ENCODE results near the gene SRCAP.
"Not testable (repeated sequence)": the region's sequence is repeated elsewhere in the genome, so short reads cannot be mapped to it uniquely, and the experiment has no call there.

SRCAP gene

GRCh38 chr16:30699615-30700099 is 686 bp downstream of the SRCAP start:
- no peak for DNase-seq

DNA sequence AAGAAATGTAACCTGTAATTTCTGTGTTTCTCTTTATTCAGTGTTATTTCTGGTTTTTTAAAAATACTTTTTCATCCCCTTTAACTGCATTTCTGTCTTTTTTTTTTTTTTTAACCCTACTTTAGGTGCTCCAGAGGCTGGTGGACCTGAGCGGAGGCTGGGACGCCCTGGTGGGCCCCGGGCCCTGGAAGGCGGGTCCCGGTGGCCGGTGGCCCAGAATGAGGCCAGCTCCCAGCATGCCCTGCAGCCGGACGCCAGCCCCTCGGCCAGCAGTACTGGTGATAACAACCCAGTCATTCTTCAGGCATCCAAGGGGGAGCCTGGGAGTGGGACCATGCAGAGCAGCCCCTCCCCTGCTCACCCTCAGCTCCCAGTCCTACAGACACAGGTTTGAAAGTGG is 1.5 kb downstream of the SRCAP start:
- no peak for DNase-seq

DNA sequence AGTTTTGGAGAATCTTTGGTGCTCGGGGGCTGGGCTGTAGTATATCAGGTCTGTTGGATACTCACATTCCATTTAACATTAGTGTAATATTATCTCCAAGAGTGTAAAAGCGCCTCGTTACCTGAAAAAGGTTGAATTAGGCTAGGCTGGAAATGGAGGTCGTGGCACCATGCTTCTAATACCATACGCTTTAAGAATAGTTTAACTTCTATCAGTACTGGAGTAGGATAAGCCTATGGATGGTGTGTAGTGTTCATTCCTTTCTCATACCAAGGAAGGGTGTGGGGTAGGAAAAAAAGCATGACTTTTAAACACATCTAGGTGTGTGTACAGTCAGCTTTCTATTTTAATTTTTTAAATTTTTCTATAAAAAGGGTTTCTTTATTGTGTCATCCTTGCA is 2.0 kb downstream of the SRCAP start:
- no peak for DNase-seq

GRCh38 chr16:30703071-30703470 is 4.1 kb downstream of the SRCAP start:
- DNase-seq: not testable (repeated sequence)

DNA sequence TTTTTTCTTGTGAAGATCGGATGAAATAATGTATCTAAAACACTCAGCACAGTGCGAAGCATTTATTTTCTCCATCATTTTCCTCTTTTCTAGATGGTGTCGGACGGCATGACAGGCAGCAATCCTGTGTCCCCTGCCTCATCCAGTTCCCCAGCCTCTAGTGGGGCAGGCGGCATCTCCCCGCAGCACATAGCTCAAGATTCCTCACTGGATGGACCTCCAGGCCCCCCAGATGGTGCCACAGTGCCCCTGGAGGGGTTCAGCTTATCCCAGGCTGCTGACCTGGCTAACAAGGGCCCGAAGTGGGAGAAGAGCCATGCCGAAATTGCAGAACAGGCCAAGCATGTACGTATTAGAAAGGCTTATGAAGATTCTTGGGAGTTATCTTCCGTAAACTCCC is 5.0 kb downstream of the SRCAP start:
- DNase-seq: no peak

DNA sequence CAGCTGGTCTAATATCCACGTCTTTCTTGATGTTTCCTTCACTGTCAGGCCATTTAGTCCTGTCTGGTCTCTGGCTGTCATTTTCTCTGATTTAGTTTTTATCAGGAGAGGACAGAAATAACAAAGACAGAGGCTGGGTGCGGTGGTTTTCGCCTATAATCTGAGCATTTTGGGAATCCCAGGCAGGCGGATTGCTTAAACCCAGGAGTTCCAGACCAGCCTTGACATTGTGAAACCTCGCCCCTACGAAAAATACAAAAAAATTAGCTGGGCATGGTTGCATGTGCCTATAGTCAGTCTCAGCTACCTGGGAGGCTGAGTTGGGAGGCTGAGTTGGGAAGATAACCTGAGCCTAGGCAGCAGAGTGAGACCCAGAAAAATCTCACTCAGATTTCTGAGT is 7.1 kb downstream of the SRCAP start:
- DNase-seq: no peak

GRCh38 chr16:30710971-30711370 is 12.0 kb downstream of the SRCAP start:
- no peak for DNase-seq

DNA sequence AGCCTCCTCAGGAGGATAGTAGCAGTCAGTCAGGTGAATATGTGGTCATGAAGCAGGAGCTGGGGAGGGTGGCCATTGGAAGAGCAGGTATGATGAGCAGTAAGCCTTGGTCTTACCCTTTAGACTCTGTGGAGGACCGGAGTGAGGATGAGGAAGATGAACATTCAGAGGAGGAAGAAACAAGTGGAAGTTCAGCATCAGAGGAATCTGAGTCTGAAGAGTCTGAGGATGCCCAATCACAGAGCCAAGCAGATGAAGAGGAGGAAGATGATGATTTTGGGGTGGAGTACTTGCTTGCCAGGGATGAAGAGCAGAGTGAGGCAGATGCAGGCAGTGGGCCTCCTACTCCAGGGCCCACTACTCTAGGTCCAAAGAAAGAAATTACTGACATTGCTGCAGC is 12.7 kb downstream of the SRCAP start:
- no peak for DNase-seq

GRCh38 chr16:30715750-30716445 is 16.9 kb downstream of the SRCAP start:
- no peak for DNase-seq

DNA sequence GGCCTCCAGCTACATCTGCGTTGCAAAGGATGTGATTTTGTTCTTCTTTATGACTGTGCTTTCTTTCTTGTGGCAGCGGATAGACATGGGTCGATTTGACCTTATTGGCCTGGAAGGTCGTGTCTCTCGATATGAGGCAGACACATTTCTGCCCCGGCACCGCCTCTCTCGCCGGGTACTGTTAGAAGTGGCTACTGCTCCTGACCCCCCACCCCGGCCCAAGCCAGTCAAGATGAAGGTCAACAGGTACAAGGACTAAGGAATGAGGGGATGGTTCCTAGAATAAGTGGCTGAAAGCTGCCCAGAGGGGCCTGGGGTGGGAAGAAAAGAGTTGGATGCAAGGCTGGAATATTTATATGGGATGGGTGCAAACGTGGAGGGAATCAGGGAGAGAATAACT is 21.1 kb downstream of the SRCAP start:
- no peak for DNase-seq

- no peak for DNase-seq
Observed at GRCh38 chr16:30720694-30721093, 21.7 kb downstream of the SRCAP start.

GRCh38 chr16:30721167-30721566 is 22.2 kb downstream of the SRCAP start:
- DNase-seq: no peak

GRCh38 chr16:30721606-30722005 is 22.6 kb downstream of the SRCAP start:
- DNase-seq: peak; percentile 61

DNA sequence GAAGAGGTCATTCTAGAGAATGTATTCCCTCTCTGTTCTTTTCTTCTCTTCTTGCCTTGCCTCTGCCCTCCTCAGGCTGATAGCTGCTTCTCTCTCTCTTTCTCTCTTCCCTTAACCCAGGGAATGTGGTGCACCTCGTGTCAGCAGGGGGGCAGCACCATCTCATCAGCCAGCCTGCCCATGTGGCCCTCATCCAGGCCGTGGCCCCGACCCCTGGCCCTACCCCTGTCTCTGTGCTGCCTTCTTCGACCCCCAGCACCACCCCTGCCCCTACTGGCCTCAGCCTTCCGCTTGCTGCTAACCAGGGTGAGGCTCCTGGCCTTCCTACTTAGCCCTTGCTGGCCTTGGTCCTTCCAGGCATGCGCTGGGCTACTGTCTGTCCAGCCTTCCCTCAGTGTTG is 23.5 kb downstream of the SRCAP start:
- DNase-seq: no peak

GRCh38 chr16:30722916-30723315 is 23.9 kb downstream of the SRCAP start:
- DNase-seq: no peak

- no peak for DNase-seq
Observed at GRCh38 chr16:30723725-30724355, 24.9 kb downstream of the SRCAP start.

DNA sequence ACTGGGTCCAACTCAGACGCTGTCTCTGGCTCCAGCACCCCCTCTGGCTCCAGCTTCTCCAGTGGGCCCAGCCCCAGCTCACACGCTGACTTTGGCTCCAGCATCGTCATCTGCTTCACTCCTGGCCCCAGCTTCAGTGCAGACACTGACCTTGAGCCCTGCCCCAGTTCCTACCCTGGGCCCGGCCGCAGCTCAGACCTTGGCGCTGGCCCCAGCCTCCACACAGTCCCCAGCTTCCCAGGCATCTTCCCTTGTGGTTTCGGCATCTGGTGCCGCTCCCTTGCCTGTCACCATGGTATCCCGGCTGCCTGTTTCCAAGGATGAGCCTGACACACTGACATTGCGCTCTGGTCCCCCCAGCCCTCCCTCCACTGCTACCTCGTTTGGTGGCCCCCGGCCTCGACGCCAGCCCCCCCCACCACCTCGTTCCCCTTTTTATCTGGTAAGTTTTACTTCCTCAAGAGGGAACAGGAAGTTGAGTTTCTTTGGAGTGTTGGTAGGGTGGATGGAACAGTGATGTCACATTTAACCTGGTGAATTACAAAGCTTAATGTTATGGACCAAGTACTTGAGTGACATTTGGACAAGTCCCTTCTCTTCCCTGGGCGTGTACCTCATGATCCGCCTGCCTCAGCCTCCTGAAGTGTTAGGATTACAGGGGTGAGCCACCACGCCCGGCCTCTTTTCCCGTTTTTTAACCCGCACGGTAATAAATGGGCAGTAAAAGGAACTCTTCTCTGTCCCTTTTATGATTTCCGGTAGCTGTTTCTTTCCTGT is 25.9 kb downstream of the SRCAP start:
- DNase-seq: no peak

GRCh38 chr16:30725418-30725792 is 26.4 kb downstream of the SRCAP start:
- DNase-seq: no peak

DNA sequence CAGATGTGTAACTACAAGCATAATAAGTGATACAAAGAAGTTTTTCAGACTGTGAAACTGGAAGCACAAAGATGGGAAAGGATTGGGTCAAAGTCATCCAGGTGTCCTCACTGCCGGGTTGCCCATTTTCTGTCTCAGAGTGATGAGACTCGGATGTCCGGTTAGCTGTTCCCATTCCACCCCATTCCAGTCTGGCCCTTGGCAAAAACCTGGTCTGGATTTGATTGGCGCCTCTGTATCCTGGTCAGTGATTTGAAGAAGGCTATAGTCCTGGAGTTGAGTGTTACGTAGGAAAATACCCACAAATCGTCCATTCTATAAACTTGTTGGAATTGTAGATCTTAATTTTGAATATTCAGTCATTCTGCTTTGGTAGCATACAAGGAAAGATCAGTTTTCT is 29.4 kb downstream of the SRCAP start:
- no peak for DNase-seq

GRCh38 chr16:30728899-30729672 is 30.1 kb downstream of the SRCAP start:
- DNase-seq: no peak

GRCh38 chr16:30731411-30731810 is 32.4 kb downstream of the SRCAP start:
- no peak for DNase-seq

DNA sequence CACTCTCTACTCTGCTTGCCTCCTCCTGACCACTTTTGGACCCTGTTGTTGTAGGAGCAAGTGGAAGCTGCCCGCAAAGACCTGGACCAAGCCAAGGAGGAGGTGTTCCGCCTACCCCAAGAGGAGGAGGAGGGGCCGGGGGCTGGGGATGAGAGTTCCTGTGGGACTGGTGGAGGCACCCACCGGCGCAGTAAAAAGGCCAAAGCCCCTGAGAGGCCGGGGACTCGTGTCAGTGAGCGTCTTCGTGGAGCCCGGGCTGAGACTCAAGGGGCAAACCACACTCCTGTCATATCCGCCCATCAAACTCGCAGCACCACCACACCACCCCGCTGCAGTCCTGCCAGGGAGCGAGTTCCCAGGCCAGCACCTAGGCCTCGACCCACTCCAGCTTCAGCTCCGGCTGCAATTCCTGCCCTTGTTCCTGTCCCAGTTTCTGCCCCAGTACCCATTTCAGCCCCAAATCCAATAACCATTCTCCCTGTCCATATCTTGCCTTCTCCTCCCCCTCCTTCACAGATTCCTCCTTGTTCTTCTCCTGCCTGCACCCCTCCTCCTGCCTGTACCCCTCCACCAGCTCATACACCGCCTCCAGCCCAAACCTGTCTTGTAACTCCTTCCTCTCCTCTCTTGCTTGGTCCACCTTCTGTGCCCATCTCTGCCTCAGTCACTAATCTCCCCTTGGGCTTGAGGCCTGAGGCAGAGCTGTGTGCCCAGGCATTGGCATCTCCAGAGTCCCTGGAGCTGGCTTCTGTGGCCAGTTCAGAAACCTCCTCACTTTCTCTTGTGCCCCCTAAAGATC is 38.2 kb downstream of the SRCAP start:
- DNase-seq: no peak
